ENCODE measurements around the gene ZC3H12A. TPM values are rescaled to one million over a fixed set of nuclear protein-coding genes. Genes with fewer than 3 reads are reported as not detected.
A peak's percentile ranks its signal among the peaks of the same experiment; 100 is the strongest.

ZC3H12A gene
- total and polyA plus RNA-seq, 10 donors: 9.7 to 33.1 (median 19.8) TPM

- DNase-seq: peak; percentile 78
These were observed 7.1 kb downstream of the ZC3H12A start for GRCh38 chr1:37481289-37482003.

GRCh38 chr1:37482004-37482785 is 7.8 kb downstream of the ZC3H12A start:
- Histone ChIP-seq H3K36me3 (peaks cover 3 to 78% (median 52%) of the 10 kb centered on the region in 6 donors), H3K4me1 (peaks cover 63 to 100% (median 90%) of the 10 kb centered on the region in 6 donors), H3K4me3 (no peak overlapping the region), H3K27me3 (replicated peaks in 1 of 7) (no peaks in the 10 kb centered on the region), H3K27ac (peak overlapping the region in 3 of 8 donors; percentile 97 to 98 (median 97)), H3K9me3 (no peaks in the 10 kb centered on the region)
- DNase-seq: no peak
- intact Hi-C loops (cut with DNase I; ENCODE audit: low total_unique reads): no loop called here
- TF ChIP-seq POLR2A (IDR thresholded peaks at IDR 0.05): no peak
- TF ChIP-seq CTCF (IDR thresholded peaks at IDR 0.05 in 8 of 11, conservative IDR thresholded peaks at IDR 0.05 in 3 of 11): no peak
- TF ChIP-seq POLR2AphosphoS5 (IDR thresholded peaks at IDR 0.05): no peak
- 66 to 84% (median 78%) methylated on average over 15 to 18 of the region's 18 CpGs for WGBS, 5 donors

More at GRCh38 chr1:37481289-37482003, 7.1 kb downstream of the ZC3H12A start:
- H3K9me3 ChIP-seq: no peaks in the 10 kb centered on the region
- peaks cover 3 to 86% (median 54%) of the 10 kb centered on the region in 6 donors for H3K36me3 ChIP-seq
- H3K27me3 ChIP-seq (replicated peaks in 1 of 7): no peaks in the 10 kb centered on the region
- TF ChIP-seq POLR2A (IDR thresholded peaks at IDR 0.05): no peak
- peak in 2 of 3 donors; percentile 43 to 71 for TF ChIP-seq POLR2AphosphoS5 (IDR thresholded peaks at IDR 0.05)
- no peak overlapping the region for H3K4me3 ChIP-seq
- WGBS, 5 donors: 72 to 85% (median 83%) methylated on average over 24 to 26 of the region's 26 CpGs
- intact Hi-C loops (cut with DNase I; ENCODE audit: low total_unique reads): no loop called here
- H3K4me1 ChIP-seq: peaks cover 63 to 100% (median 90%) of the 10 kb centered on the region in 6 donors
- peak overlapping the region in 6 of 8 donors; percentile 89 to 98 (median 97) for H3K27ac ChIP-seq

GRCh38 chr1:37482796-37483744 is 8.7 kb downstream of the ZC3H12A start:
- Histone ChIP-seq H3K27me3 (replicated peaks in 1 of 7) (no peaks in the 10 kb centered on the region), H3K9me3 (no peaks in the 10 kb centered on the region), H3K36me3 (peaks cover 3 to 71% (median 51%) of the 10 kb centered on the region in 6 donors), H3K4me3 (no peak overlapping the region), H3K27ac (peak overlapping the region in 5 of 8 donors; percentile 62 to 98 (median 78)), H3K4me1 (peaks cover 63 to 100% (median 89%) of the 10 kb centered on the region in 6 donors)
- DNase-seq: no peak
- TF ChIP-seq POLR2A (IDR thresholded peaks at IDR 0.05): no peak
- TF ChIP-seq POLR2AphosphoS5 (IDR thresholded peaks at IDR 0.05): peak in 1 of 3 donors; percentile 58
- TF ChIP-seq CTCF (IDR thresholded peaks at IDR 0.05 in 8 of 11, conservative IDR thresholded peaks at IDR 0.05 in 3 of 11): no peak
- intact Hi-C loops (cut with DNase I; ENCODE audit: low total_unique reads): no loop called here
- WGBS, 5 donors: 87 to 91% (median 89%) methylated on average over 15 to 29 of the region's 29 CpGs

- TF ChIP-seq CTCF (IDR thresholded peaks at IDR 0.05 in 8 of 11, conservative IDR thresholded peaks at IDR 0.05 in 3 of 11) (no peak), POLR2A (IDR thresholded peaks at IDR 0.05) (no peak), POLR2AphosphoS5 (IDR thresholded peaks at IDR 0.05) (peak in 2 of 3 donors; percentile 35 to 36)
- peaks cover 56 to 97% (median 84%) of the 10 kb centered on the region in 6 donors for H3K4me1 ChIP-seq
- no peak for DNase-seq
These were observed 9.4 kb downstream of the ZC3H12A start for GRCh38 chr1:37483785-37484184.

More at GRCh38 chr1:37483785-37484184, 9.4 kb downstream of the ZC3H12A start:
- Histone ChIP-seq H3K36me3 (peaks cover 3 to 73% (median 49%) of the 10 kb centered on the region in 6 donors), H3K27me3 (replicated peaks in 1 of 7) (no peaks in the 10 kb centered on the region), H3K4me3 (no peak overlapping the region), H3K9me3 (no peaks in the 10 kb centered on the region), H3K27ac (peak overlapping the region in 6 of 8 donors; percentile 61 to 98 (median 71))
- 67 to 87% (median 77%) methylated on average over 15 of the region's 15 CpGs for WGBS, 5 donors
- intact Hi-C loops (cut with DNase I; ENCODE audit: low total_unique reads): no loop called here
